Stimulated activated CD8-positive, alpha-beta memory T cell treated with anti-CD3 and anti-CD28 coated beads, Interleukin-7, amount 100 ng/mL, for 48 hours (primary cell): ENCODE results near the gene GSPT1.
"Not testable (repeated sequence)": the region's sequence is repeated elsewhere in the genome, so short reads cannot be mapped to it uniquely, and the experiment has no call there.

Source experiments
- DNase-seq, 2 donors: peaks; one replicate each; pipeline ENCODE4 v3.0.0-alpha.2; 2020; ENCODE audit warnings: low read depth in 1 of 2; ENCODE audit errors: extremely low read depth in 1 of 2

GSPT1 gene

GRCh38 chr16:11862489-11862888, 53.3 kb downstream of the GSPT1 start:
- no peak for DNase-seq

- no peak for DNase-seq
Measured at GRCh38 chr16:11857161-11857560, 58.6 kb downstream of the GSPT1 start.

- no peak for DNase-seq
Measured at GRCh38 chr16:11852092-11852809, 63.5 kb downstream of the GSPT1 start.

- DNase-seq = peak; percentile 76 to 89
Measured at GRCh38 chr16:11851294-11852091, 64.3 kb downstream of the GSPT1 start, which contains the start of gene RSL1D1. TSS of gene RSL1D1 (minus strand) at chr16:11851542. CDS start at chr16:11851512, 30 bp downstream.

- DNase-seq = no peak
Measured at GRCh38 chr16:11848842-11849241, 66.9 kb downstream of the GSPT1 start.

GRCh38 chr16:11844499-11844898, 71.3 kb downstream of the GSPT1 start:
- DNase-seq = no peak

- DNase-seq = no peak
Measured at GRCh38 chr16:11843861-11844260, 71.9 kb downstream of the GSPT1 start.

GRCh38 chr16:11843206-11843605, 72.5 kb downstream of the GSPT1 start:
- DNase-seq = no peak

- no peak for DNase-seq
Measured at GRCh38 chr16:11841026-11841425, 74.7 kb downstream of the GSPT1 start.

- no peak for DNase-seq
Measured at GRCh38 chr16:11836650-11837244, 79.0 kb downstream of the GSPT1 start.

GRCh38 chr16:11835891-11836649, 79.7 kb downstream of the GSPT1 start:
- no peak for DNase-seq

GRCh38 chr16:11835309-11835708, 80.4 kb downstream of the GSPT1 start:
- DNase-seq = no peak

- no peak for DNase-seq
Measured at GRCh38 chr16:11833951-11834695, 81.6 kb downstream of the GSPT1 start.

- no peak for DNase-seq
Measured at GRCh38 chr16:11828696-11829095, 87.1 kb downstream of the GSPT1 start.

- not testable (repeated sequence) for DNase-seq
Measured at GRCh38 chr16:11825520-11826165, 90.1 kb downstream of the GSPT1 start.

GRCh38 chr16:11824362-11824761, 91.4 kb downstream of the GSPT1 start:
- no peak for DNase-seq

GRCh38 chr16:11823645-11824044, 92.1 kb downstream of the GSPT1 start:
- DNase-seq = not testable (repeated sequence)

- no peak for DNase-seq
Measured at GRCh38 chr16:11819798-11820197, 96.0 kb downstream of the GSPT1 start.

- DNase-seq = not testable (repeated sequence)
Measured at GRCh38 chr16:11818970-11819369, 96.8 kb downstream of the GSPT1 start.
